Muscle of arm (tissue), 12 donors: ENCODE measurements around the gene OPCML. TPM values are rescaled to one million over a fixed set of nuclear protein-coding genes. Genes with fewer than 3 reads are reported as not detected.

Experiments used
- DNase-seq: peaks from one replicate; pipeline ENCODE4 v3.0.0-alpha.2; 2013
- polyA plus RNA-seq, 12 donors: library from polyadenylated mRNA; unstranded; fragments of 120-200 nt; gene quantifications; one replicate each; pipeline ENCODE4 v1.2.1, GENCODE V29; 2013; ENCODE audit not compliant: insufficient read length in 12 of 12

Gene OPCML
- polyA plus RNA-seq, 12 donors: 1.1 to 3.0 (median 1.8) TPM; not detected in 1

DNA sequence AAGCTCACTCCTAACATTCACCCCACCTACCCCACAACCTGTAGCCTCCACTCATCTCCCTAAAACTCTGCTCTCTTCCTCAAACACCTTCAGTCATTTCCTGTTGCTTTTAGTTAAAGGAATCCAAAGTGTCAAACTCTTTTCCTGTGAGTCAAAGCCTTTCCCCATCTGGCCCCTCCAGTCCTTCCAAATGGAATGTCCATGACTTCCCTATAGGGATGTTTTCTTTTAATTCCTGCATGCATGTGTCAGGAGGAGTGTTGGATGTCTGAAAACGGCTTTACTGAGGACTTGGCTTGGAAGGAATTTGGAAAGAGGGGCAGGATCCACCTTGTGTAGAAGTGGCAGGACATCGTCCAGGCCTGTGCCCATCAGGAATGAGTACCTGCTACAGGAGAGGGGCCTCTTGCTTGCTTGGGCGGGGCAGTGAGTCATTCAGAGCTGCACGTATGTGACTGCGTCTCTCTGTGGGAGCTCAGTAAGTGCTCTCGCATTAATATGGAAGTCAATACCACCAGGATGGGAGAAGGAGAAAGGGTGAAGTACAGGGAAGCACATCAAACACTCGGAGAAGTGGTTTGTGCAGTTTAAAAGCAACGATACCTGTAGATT lies 491.9 kb downstream of the OPCML start:
- DNase-seq: no peak

DNA sequence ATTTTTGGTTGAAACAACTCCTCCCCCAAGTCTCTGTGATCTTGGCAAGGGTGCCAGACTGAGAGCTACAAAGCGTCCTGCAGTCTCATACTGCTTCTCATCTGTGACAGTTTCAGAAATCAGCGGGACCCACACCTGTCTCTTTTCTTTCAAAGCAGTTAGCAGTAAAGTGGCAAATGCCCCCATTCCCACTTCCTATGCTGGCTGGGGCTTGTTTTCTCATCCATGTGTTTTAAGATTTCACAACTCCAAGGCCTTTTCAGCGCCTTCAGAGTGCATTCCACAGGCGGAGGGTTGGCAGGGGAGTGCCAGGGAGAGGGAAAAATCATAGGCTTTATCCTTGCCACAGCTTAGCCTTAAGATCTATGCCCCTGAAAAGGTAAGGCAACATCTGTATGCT lies 493.5 kb downstream of the OPCML start:
- DNase-seq: no peak

DNA sequence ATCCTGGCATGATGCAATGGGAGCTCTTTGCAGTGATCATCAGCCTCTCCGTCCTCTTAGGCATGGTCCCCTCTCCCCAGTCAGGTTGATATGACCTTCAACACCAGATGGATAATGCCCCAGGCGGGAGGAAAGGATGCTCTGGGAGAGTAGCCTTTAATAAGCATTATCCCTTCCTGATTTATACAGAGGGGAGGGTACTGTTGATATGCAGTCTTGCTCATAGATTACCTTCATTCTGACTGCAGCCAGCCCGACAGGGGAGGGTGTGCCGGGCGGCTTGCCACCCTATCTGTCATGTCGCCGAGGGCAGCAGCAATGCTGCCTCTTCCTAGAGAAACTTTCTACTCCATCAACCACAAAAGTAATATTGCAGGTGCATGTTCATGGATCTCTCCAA lies 497.4 kb downstream of the OPCML start:
- DNase-seq: no peak

DNA sequence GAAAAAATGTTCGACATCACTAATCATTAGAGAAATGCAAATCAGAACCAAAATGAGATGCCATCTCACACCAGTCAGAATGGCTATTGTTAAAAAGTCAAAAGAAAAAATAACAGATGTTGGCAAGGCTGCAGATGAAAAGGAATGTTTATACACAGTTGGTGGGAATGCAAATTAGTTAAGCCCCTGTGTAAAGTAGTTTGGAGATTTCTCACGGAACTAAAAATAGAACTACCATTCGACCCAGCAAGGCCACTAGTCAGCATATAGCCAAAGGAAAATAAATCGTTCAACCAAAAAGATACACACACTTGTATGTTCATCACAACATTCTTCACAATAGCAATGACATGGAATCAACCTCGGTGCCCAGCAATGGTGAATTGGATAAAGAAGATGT lies 503.2 kb downstream of the OPCML start:
- no peak for DNase-seq

DNA sequence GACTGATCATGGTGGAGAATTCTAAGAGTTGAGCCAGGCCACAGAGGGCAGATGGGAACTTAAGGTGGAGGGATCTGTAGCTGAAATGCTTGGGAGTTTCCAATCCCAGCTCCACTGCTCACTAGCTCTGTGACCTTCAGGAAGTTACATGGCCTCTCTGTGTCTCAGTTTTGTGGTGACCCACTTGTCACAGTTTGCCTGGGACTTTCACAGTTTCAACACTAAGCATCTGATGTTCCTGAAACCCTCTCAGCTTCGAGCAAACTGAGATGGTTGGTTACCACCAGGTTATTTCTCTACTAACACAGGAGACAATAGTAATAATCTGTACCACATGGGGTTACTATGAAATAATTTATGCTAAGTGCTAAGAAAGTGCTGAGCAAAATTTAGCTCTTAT lies 505.3 kb downstream of the OPCML start:
- DNase-seq: no peak

DNA sequence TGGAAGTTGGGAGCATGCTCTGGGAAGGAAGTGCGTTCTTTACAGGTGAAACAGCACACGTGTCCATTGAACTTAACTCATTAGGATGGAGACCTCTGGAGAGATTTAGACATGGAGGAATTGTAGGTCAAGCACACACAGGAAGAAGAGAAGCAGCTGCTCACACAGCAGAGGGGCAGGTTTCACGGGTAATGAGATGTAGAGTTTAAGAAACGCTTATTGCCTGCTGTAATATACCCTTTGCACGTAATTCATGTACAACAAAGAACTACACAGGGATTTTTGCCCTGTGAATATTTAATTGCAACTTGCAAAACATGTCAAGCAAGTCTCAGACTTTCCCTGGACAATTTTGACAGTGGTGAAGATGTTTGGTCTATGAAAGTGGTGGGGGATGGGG lies 508.0 kb downstream of the OPCML start:
- no peak for DNase-seq

DNA sequence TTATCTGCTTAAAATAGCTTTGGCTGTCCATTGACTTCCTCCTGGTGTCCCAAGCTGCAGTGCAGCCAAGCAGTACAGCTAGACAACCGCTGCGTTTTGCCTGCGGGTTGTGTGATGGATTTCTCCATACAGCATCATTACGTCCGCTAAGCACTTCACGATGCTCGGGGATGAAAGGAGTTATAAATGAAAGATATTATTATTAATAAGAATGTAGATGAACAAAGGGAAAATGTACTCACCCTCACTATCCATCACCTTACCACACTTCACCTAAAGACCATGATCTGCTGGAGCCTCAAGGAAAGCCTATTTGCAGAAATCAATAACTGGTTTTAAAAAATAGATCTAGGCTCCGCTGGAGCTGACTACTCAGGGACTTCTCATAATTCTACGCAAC lies 509.1 kb downstream of the OPCML start:
- no peak for DNase-seq

DNA sequence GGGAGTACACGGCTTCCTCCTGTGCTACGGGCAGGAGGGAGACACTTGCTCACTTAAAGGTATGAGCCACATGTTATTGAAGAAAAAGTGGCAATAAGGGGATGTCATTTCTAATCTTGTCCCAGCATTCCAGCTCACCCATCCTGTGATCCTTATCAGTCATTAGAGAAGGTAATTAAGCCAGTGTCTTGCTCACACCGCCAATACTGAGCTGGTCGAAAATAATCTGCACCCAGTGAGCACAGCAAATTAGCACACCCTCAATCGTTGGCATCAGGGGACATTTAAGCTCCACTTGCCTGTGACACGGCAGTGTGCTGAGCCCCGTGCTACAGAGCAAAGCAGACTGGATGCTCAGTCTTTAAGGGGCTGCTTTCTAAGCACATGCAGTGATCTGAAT lies 510.7 kb downstream of the OPCML start:
- DNase-seq: no peak

DNA sequence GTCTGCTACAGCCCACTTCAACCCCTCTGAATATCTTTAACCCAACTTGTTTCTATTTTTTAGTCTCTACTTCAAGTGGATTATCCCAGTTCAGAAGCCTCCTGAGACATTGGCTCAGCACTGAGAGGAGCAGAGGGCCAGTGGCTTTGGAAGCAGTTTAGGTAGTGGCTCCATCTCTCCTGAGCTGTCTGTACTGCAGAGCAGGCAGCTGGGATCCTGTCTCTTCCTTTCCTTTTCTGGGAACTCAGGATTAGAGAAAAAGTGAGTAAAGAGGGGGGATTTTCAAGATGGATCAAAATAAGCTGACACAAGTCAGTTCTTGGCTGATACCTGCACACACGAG lies 512.0 kb downstream of the OPCML start:
- DNase-seq: no peak

DNA sequence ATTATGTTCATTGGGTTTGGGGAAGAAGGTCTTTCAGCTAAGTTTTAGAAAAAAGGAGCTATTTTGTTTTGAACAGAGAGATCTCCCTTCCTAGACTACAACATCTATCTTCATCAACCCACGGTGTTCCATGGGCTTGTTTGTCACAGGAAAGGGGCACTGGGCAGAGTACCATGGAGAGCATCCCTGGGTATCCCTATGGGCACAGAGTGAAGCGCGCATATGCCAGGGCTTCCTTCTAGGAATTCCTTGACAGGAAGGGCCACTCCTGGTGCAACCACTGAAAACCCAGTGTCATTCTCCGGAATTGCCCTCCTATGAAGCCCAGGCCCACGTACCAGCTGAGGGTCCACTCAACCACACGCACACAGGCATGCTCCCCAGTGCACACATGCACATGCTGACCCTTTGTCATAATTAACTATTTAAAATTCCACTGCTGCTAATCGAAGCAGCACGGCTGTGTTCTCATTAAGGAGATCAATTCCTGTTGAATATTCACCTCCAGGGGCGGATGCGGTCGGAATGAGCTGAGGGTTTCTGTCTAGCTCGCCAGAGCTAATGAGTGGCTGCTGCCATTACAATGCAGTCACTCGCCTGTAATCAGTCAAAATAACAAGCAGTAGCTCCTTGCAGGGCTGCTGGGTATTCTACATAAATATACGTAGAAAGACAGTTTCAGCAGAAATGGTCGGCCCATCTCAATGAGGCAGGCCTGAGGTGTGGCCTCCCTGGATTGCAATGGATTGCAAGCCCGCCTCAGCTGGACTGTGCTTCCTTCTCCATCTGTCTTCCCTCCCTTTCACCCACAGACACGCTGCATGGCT lies 512.5 kb downstream of the OPCML start:
- DNase-seq: no peak

DNA sequence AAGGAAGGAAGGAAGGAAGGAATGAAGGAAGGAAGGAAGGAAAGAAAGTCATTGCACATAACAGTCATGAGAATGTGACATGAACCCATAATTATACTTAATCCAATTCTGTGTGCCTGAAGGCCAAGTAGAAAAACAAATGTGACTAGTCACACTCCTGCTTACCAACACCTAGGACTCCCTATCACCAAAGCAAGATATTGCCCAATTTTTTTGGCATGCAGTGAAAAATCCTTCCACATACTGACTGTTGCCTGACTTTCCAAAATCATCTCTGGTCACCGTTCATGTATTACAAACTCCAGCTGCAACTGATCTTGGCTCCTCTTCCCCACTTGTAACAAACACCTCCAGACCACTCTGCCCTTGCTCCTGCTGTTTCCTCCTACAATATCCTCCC lies 516.8 kb downstream of the OPCML start:
- no peak for DNase-seq

DNA sequence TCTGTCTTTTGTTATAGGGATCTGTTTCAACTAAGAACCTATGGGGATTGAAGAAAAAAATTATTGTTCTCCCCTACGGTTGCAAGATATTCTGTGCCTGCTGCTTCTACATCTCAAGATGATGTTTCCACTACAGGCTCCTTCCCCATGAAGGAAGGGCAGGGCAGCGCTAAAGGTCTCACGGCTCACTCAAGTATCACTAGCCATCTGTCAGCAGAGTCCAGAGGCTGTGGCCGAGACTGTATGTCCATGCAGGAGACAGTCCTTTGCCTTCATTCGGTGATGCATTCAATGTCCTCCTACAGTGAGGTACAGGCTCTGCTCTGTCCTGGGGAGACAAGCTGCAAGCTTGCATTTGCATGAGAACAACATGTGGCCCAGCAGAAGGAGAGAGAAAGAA lies 518.0 kb downstream of the OPCML start:
- DNase-seq: no peak

DNA sequence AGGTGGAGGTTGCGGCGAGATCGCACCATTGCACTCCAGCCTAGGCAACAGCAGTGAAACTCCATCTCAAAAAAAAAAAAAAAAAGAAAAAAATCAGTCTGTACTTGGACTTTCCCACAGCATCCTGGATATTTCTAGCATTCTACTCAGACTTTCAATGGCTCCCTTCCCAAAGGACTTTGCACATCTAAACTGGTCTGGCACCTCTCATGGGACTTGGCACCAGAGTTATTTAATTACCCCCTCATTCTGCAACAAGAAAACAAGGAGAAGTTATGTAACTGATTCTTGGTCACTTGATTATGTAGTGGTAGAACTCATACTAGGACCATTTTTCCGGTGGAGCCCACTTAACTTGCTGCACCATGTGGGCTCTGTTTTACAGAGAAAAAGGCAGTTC lies 519.5 kb downstream of the OPCML start:
- no peak for DNase-seq

DNA sequence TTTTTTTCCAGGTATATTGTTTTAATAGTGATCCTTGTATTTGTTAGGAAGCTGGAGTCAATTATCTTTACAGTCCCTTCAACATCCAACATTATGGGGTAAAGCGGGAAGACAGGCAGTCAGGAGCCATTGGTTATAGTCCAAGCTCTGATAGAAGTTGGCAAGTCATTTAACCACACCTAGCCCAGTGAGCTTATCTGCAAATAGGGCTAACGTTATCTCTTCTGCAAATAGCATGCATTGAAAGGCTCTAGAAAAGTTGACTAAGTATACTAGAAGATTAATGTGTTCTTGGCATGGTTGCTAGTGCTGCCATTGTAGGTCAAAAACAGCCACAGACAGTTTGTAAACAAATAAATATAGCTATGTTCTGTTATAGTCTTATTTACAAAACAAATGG lies 520.7 kb downstream of the OPCML start:
- no peak for DNase-seq

DNA sequence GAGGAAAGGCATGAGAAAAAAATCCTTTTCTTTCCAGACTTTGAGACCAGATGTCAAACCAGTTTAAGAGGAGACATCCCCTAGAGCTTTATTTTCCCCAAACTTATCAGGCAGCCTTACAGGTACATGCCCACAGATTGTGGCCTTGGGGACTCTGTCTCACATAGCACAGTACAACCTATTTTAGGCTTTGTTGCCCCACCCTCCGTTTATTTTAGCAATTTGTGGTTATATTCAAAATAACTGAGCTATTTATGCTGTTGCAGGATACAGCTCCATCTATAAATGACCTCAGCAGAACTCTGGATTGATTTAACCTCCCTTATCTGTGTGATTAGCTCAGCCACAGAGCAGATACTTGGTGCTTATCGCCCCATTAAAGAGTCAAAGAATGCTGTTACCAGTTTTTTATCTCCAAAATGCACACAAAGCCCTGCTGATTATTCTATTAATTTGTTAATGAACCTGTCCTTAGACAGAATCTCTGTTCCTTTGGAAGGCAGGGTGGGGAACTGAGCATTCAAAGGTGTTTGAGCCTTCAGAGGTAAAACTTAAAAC lies 525.2 kb downstream of the OPCML start:
- no peak for DNase-seq

DNA sequence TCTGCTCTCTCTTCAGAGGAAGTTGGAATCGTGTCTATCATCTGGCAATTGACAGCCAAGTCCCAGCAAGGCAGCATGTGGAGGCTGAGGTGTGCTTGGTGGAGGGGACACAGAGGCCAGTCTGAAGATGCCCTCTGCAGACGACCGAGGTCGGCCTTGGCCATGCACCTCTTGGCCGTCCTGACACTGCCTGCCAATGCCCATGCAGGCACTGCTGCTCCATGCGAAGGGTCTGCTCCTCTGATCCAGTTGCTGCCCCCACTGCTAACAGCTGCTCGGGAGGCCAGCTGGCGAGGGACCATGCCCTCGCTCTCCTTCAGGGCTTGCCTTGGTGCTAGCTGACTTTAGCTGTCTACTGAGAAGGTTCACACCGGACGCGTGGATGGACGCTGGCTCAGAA lies 527.9 kb downstream of the OPCML start:
- DNase-seq: no peak

DNA sequence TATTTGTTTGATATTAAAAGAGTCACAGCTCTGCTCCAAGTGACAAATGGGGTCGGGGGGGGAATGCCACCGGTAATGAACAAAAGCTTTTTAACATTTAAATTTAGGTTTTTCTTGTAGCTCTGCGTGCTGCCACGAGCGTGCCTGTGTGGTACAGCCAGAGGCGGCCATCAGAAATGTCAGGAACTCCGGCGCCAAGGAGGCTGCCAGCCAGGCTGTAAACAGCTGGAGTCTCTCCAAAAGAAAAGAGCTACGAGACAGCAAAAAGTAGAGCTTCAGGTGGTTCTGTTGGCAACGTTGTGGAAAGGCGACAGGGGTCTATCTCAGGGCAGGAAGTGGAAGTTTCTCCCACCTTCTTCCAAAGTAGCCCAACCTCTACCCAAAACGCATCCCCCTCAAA lies 532.8 kb downstream of the OPCML start:
- no peak for DNase-seq

DNA sequence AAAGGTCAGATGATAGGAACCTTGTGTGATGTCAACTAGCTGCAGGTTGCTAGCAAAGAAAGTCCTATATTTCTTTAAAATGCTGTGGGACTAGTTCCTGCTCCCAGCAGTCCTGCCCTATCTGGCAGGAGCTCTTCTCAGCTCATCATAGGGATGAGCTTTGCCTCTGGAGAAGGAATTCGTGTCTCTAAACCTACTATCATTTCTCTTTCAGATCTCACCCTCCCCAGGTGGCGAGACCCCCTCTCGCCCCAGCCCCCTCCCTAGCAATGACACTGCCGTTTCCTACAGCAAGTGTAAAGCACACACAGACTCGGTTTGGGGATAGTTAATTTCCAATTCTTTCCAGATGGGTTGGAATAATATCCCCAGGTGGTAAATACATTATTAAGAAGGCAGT lies 533.3 kb downstream of the OPCML start:
- no peak for DNase-seq

DNA sequence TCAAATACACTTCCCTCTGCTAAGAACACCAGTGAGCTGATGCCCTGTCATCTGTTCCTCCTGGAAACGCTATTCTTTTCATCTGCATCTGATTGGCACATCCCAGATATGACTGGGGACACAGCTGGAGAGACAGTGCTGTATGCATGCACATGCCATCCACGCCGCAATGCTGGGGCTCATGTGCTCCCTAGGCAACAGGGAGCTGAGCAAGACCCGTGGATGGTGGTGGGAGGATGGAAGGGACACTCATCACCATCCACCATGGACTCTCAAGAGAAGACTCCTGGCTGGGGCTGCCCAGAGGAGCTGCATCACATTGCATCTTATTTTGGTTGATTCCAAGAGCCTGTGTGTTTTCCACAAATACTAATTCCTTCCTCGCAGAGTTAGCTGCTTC lies 534.9 kb downstream of the OPCML start:
- DNase-seq: no peak

DNA sequence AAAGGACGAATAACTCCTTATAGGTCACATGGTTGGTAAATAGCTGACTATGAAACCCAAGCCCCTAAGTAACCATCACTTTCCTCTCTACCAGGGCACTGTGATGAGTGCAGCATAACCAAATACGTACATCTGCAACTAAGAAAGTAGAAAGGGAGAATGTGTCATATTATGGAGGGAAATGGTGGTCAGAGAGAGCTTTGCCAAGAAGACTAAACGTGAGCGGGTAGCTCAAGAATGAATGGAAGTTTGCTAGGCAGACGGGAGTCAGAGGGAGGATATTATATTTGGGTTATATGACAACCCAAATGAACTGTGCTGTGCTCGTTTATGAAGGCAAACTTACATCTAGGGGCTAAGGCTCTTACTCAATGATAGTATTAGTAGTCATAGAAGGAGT lies 537.3 kb downstream of the OPCML start:
- DNase-seq: no peak

DNA sequence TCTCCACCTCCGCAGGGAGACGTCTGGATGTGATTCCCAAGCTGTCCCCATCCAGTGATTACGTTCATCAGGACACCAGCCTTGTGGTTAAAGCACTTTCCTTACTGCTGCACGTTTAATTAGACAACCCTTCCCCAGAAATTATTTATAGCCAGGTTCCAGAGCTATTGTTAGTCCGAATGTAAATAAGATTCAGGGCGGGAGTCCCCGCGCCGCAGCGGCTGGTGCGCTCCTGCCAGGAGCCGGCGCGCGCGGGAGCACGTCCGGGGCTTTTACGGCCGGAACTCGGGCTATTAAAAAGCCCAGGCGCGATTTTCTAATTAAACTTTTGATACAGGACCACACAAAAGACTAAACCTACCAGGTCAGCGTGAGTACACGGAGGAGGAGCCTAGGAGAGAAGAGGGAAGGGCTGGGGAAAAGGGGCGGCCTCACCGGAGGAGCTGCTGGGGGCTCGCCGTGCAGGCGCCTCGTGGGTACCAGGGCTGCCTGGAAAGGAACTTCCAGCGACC lies 538.3 kb downstream of the OPCML start:
- DNase-seq: no peak

DNA sequence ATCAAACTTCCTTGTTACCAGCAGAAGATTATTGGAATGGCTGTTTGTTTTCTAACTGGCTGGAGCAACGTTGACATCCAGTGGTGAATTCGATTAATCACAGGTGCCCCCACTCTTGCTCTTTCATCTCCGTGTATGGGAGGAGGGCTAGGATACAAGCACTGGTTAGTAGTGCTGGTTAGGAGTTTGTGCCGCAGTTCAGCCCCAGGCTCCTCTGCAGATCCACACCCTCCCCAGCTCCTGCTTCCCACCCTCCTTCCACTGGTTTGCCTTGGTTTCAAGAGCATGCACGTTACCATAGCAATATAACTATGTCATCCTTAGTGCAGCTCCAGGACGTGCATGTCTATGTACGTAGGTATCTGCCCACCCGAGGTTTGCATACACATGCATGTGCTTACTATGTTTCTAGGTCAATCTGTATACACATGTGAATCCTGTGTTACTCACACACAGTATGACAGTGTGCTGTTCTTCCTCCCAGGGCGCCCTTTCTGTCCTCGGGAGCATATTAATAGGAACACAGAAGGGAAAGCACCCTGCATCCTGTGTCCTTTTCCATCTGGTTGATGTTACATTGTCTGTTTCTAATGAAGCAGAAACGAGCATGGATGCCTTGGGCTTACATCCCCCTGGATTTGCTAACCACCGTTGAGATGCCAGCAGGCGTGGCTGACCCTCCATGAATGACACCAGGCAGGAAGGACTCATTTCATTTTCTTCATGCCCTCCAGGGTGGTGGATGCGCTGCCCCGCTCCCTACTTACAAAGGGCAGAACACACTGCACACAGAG lies 539.3 kb downstream of the OPCML start:
- no peak for DNase-seq

DNA sequence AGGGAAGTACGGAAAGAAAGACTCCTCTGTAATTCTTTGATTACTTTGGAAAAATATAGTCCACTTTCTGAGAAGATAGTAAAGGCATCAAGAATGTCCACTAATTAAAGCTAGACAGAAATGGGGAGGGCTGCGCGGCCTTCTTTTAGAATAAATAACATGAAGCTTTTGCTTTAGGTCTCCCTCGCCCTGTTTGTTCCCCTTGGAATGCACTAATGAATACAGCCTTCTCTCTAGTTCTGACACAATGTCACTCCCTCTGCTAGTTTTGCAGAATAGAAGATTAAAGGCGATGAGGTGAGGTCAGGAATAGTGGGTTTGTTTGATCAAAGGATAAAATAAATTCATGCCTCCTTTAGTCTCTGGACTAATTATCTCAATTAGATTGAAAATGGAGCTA lies 543.9 kb downstream of the OPCML start:
- no peak for DNase-seq
